ENCODE measurements around the gene CWC27. TPM values are rescaled to one million over a fixed set of nuclear protein-coding genes. Genes with fewer than 3 reads are reported as not detected.

Gene CWC27
- total RNA-seq, 1 donor from 2014 or later = 56.6 TPM

DNA sequence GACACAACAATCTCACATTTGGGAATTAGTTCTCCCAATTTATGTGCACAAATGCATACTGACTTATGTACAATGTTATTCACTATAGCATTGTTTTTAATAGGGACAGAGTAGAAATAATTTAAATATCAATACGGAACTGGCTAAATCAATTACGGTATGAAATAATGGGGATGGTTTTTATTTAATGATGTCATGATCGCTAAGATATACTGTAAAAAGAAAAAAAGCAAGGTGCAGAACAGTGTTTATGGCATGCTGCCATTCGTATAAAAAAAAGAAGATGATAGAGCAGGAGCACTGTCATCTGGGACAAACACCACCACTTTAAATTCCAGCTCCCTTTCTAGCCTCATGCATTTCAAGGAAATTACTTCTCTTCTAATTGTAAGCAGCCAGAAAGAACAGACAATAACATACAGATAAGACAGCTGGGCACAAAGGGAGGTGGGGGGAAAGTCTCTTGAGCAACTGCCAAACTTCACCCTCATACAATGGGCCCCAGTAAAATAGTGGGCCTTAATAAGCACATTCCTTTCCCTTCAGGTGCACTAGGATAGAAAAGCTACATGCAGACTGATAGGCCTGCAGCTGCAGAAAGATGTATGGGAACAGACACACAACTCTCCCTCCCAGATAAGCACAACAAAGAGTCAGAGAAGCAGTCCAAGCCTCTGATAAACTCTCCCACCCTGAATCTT, 8.6 kb upstream of the CWC27 start:
- Mint-ChIP-seq H3K27me3 (ENCODE audit: insufficient read depth, low read depth) (no peaks in the 10 kb centered on the region), H3K4me3 (no peak overlapping the region), H3K36me3 (peaks cover 3% of the 10 kb centered on the region), H3K9me3 (no peaks in the 10 kb centered on the region), H3K27ac (peak overlapping the region; percentile 13), H3K4me1 (peaks cover 19% of the 10 kb centered on the region)
- no peak overlapping the region for H2AFZ ChIP-seq (replicated peaks)
- peaks cover 98% of the 10 kb centered on the region for H3K79me2 ChIP-seq (ENCODE audit: low read depth)
- H3K9ac ChIP-seq = peak overlapping the region; percentile 58
- peak overlapping the region; percentile 32 for H3K4me3 ChIP-seq
- peaks cover 41% of the 10 kb centered on the region for H3F3A ChIP-seq (ENCODE audit: low read depth)
- no peak for TF ChIP-seq CTCF (IDR thresholded peaks at IDR 0.05)
- no peak for TF ChIP-seq EZH2phosphoT487 (IDR thresholded peaks at IDR 0.05)
- TF ChIP-seq EZH2 (IDR thresholded peaks at IDR 0.05) = no peak
- no peaks in the 10 kb centered on the region for H3K27me3 ChIP-seq
- peaks cover 48% of the 10 kb centered on the region for H3K4me1 ChIP-seq
- no peaks in the 10 kb centered on the region for H3K9me3 ChIP-seq (ENCODE audit: low read depth)
- H3K36me3 ChIP-seq = peaks cover 17% of the 10 kb centered on the region
- H4K20me1 ChIP-seq (ENCODE audit: low read depth) = peaks cover 19% of the 10 kb centered on the region
- H3K4me2 ChIP-seq = peak overlapping the region; percentile 79
- DNase-seq (ENCODE audit: low spot score) = peak; percentile 72
- peak overlapping the region; percentile 100 for H3K27ac ChIP-seq

DNA sequence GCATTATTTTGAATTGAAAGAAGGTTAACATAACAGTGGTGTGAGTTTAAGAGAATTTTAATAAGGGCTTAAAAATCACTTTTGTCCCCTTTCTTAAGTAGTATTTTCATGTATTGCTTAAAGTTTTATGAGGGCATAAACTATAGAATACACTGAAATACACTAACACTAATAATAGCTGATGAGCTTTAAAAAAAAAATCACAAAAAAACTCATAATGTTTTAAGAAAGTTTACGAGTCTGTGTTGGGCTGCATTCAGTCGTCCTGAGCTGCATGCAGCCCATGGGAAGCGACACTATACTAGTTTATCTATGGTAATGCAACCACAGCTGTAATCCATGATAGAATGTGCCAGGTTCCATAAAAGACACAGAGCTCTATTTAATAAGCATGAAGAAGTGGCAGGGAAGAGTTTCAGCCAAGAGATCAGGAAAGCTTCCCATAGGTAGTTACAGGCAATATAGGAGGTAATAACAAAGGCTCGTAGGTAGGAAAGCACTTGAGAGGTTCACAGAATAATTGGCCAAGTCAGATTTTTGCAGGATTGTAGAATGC, 4.7 kb upstream of the CWC27 start:
- peaks cover 2% of the 10 kb centered on the region for H3K27me3 Mint-ChIP-seq (ENCODE audit: insufficient read depth, low read depth)
- no peak overlapping the region for H3K4me2 ChIP-seq
- no peak for TF ChIP-seq CTCF (IDR thresholded peaks at IDR 0.05)
- TF ChIP-seq EZH2phosphoT487 (IDR thresholded peaks at IDR 0.05) = no peak
- TF ChIP-seq EZH2 (IDR thresholded peaks at IDR 0.05) = no peak
- no peaks in the 10 kb centered on the region for H3K27me3 ChIP-seq
- H3K27ac Mint-ChIP-seq = no peak overlapping the region
- peaks cover 57% of the 10 kb centered on the region for H3K4me1 ChIP-seq
- peaks cover 94% of the 10 kb centered on the region for H3K79me2 ChIP-seq (ENCODE audit: low read depth)
- DNase-seq (ENCODE audit: low spot score) = no peak
- H3K36me3 Mint-ChIP-seq = peaks cover 6% of the 10 kb centered on the region
- H3F3A ChIP-seq (ENCODE audit: low read depth) = peaks cover 43% of the 10 kb centered on the region
- H3K27ac ChIP-seq = no peak overlapping the region
- no peak overlapping the region for H3K4me3 Mint-ChIP-seq
- no peak overlapping the region for H3K4me3 ChIP-seq
- H4K20me1 ChIP-seq (ENCODE audit: low read depth) = peaks cover 20% of the 10 kb centered on the region
- H2AFZ ChIP-seq (replicated peaks) = no peak overlapping the region
- no peaks in the 10 kb centered on the region for H3K9me3 Mint-ChIP-seq
- no peak overlapping the region for H3K9ac ChIP-seq
- H3K9me3 ChIP-seq (ENCODE audit: low read depth) = no peaks in the 10 kb centered on the region
- H3K4me1 Mint-ChIP-seq = peaks cover 29% of the 10 kb centered on the region
- H3K36me3 ChIP-seq = peaks cover 11% of the 10 kb centered on the region

GRCh38 chr5:64765804-64766504, 2.8 kb upstream of the CWC27 start:
- Histone ChIP-seq H4K20me1 (ENCODE audit: low read depth) (peaks cover 9% of the 10 kb centered on the region), H3K36me3 (peaks cover 11% of the 10 kb centered on the region), H3K79me2 (ENCODE audit: low read depth) (peaks cover 96% of the 10 kb centered on the region), H3K9ac (no peak overlapping the region), H3K4me3 (peak overlapping the region; percentile 90), H3F3A (ENCODE audit: low read depth) (peaks cover 24% of the 10 kb centered on the region), H3K4me2 (peak overlapping the region; percentile 91), H3K27ac (no peak overlapping the region), H3K4me1 (peaks cover 48% of the 10 kb centered on the region), H3K27me3 (no peaks in the 10 kb centered on the region), H2AFZ (replicated peaks) (no peak overlapping the region), H3K9me3 (ENCODE audit: low read depth) (no peaks in the 10 kb centered on the region)
- peaks cover 2% of the 10 kb centered on the region for H3K27me3 Mint-ChIP-seq (ENCODE audit: insufficient read depth, low read depth)
- no peak overlapping the region for H3K27ac Mint-ChIP-seq
- H3K36me3 Mint-ChIP-seq = peaks cover 6% of the 10 kb centered on the region
- TF ChIP-seq EZH2 (IDR thresholded peaks at IDR 0.05) = no peak
- TF ChIP-seq CTCF (IDR thresholded peaks at IDR 0.05) = no peak
- peaks cover 27% of the 10 kb centered on the region for H3K4me1 Mint-ChIP-seq
- DNase-seq (ENCODE audit: low spot score) = no peak
- peak overlapping the region; percentile 5 for H3K4me3 Mint-ChIP-seq
- no peaks in the 10 kb centered on the region for H3K9me3 Mint-ChIP-seq
